Gastrocnemius medialis (tissue), 4 donors: Measurements from ENCODE around the gene CAPZA3. TPM values are rescaled to one million over a fixed set of nuclear protein-coding genes. Genes with fewer than 3 reads are reported as not detected.
"Not testable (repeated sequence)": the region's sequence is repeated elsewhere in the genome, so short reads cannot be mapped to it uniquely, and the experiment has no call there.

Experiments
- ATAC-seq, 2 donors: fragments of 150-250 bp; one replicate each; pipeline ENCODE4 v1.9.1; 2016
- DNase-seq, 2 donors: peaks; one replicate each; pipeline ENCODE4 v3.0.0-alpha.2; 2019
- H3K27ac ChIP-seq, 4 donors: fragments of 200-600 bp; sonication (generic); 1 replicate in 1 of 4; 2 replicates in 3 of 4; pipeline ENCODE4 v1.5.1; 2016 to 2018; ENCODE audit warnings: mild to moderate bottlenecking in 2 of 4, moderate library complexity in 1 of 4
- H3K27me3 ChIP-seq, 3 donors: fragments of 200-600 bp; sonication (generic) in 2 of 3; 1 replicate in 1 of 3; 2 replicates in 2 of 3; pipeline versions ENCODE4 v1.5.1 to v1.6.0; 2016 to 2019; ENCODE audit warnings: mild to moderate bottlenecking in 1 of 3, moderate library complexity in 1 of 3
- H3K36me3 ChIP-seq, 2 donors: fragments of 200-600 bp; sonication (generic) in 1 of 2; one replicate each; pipeline ENCODE4 v1.5.1; 2017 to 2018
- H3K4me1 ChIP-seq, 2 donors: fragments of 200-600 bp; sonication (generic) in 1 of 2; one replicate each; pipeline ENCODE4 v1.5.1; 2016 to 2017; ENCODE audit warnings: mild to moderate bottlenecking in 2 of 2
- H3K4me3 ChIP-seq, 4 donors: fragments of 200-600 bp; sonication (generic) in 3 of 4; 1 replicate in 1 of 4; 2 replicates in 3 of 4; pipeline ENCODE4 v1.5.1; 2016 to 2019; ENCODE audit warnings: mild to moderate bottlenecking in 2 of 4
- H3K9me3 ChIP-seq, 3 donors: fragments of 200-600 bp; sonication (generic) in 2 of 3; 1 replicate in 1 of 3; 2 replicates in 2 of 3; pipeline ENCODE4 v1.5.1; 2016 to 2019
- CTCF ChIP-seq, 5 experiments: fragments of 450-650 bp in 3 of 5; fragments of 200-600 bp in 2 of 5; sonication (generic) in 2 of 5; IDR thresholded peaks in 4 of 5; conservative IDR thresholded peaks in 1 of 5; 1 replicate in 4 of 5; 2 replicates in 1 of 5; pipeline ENCODE4 v1.5.1; 2016 to 2019; ENCODE audit warnings: antibody characterized with exemption in 5 of 5, mild to moderate bottlenecking in 3 of 5, moderate library complexity in 3 of 5
- POLR2A ChIP-seq, 2 donors: fragments of 450-650 bp; IDR thresholded peaks; one replicate each; pipeline ENCODE4 v1.6.1; 2017; ENCODE audit warnings: antibody characterized with exemption in 2 of 2, mild to moderate bottlenecking in 2 of 2, moderate library complexity in 2 of 2
- in situ Hi-C, 4 donors: fragments of 200-750 bp; cut with MboI; loops; one replicate each; pipeline versions ENCODE4 v1.15.0 to v1.8.0; 2017; ENCODE audit warnings: low sequenced_read_pairs in 4 of 4
- intact Hi-C: fragments of 100-400 bp; cut with DNase I; formaldehyde crosslinking; loops from one replicate; pipeline ENCODE4 v1.15.1; 2023; ENCODE audit warnings: low total_unique reads
- total RNA-seq, 4 donors: library from RNA; depleted of rRNA; stranded (reverse); fragments of >200 nt; gene quantifications; one replicate each; pipeline versions ENCODE4 v1.1.0 to v1.2.3, GENCODE V29; 2016

The CAPZA3 gene
- not detected for total RNA-seq

- Histone ChIP-seq H3K27ac (no peak within 1 kb of the TSS), H3K27me3 (no peaks in the 10 kb centered on the region), H3K9me3 (no peaks in the 10 kb centered on the region), H3K36me3 (no peaks in the 10 kb centered on the region), H3K4me3 (no peak within 1 kb of the TSS), H3K4me1 (no peaks in the 10 kb centered on the region)
- in situ Hi-C loops = no loop called here
- no peak for ATAC-seq
- no peak for TF ChIP-seq POLR2A (IDR thresholded peaks at IDR 0.05)
- no peak for TF ChIP-seq CTCF (IDR thresholded peaks at IDR 0.05 in 4 of 5, conservative IDR thresholded peaks at IDR 0.05 in 1 of 5)
- DNase-seq = no peak
- intact Hi-C loops = no loop called here
Measured at GRCh38 chr12:18737819-18738218, at the start of gene CAPZA3, which contains the start of gene PLCZ1. Gene CAPZA3 (plus strand): TSS chr12:18738119. CDS start chr12:18738269, 150 bp downstream. Gene PLCZ1 (minus strand): TSS chr12:18738012. CDS start chr12:18737371, 641 bp downstream.

GRCh38 chr12:18689771-18690170 lies 48.1 kb upstream of the CAPZA3 start:
- ATAC-seq (no peak), DNase-seq (no peak)
- no peak overlapping the region for H3K27ac ChIP-seq
- in situ Hi-C loops (no loop called here), intact Hi-C loops (no loop called here)
- H3K9me3 ChIP-seq = no peaks in the 10 kb centered on the region
- no peaks in the 10 kb centered on the region for H3K36me3 ChIP-seq
- TF ChIP-seq POLR2A (IDR thresholded peaks at IDR 0.05) (no peak), CTCF (IDR thresholded peaks at IDR 0.05 in 4 of 5, conservative IDR thresholded peaks at IDR 0.05 in 1 of 5) (no peak)
- H3K4me1 ChIP-seq = no peaks in the 10 kb centered on the region
- H3K4me3 ChIP-seq = no peak overlapping the region
- H3K27me3 ChIP-seq = no peaks in the 10 kb centered on the region

GRCh38 chr12:18690653-18691052 lies 47.3 kb upstream of the CAPZA3 start:
- ATAC-seq = no peak
- TF ChIP-seq CTCF (IDR thresholded peaks at IDR 0.05 in 4 of 5, conservative IDR thresholded peaks at IDR 0.05 in 1 of 5) = no peak
- no peak for TF ChIP-seq POLR2A (IDR thresholded peaks at IDR 0.05)

DNA sequence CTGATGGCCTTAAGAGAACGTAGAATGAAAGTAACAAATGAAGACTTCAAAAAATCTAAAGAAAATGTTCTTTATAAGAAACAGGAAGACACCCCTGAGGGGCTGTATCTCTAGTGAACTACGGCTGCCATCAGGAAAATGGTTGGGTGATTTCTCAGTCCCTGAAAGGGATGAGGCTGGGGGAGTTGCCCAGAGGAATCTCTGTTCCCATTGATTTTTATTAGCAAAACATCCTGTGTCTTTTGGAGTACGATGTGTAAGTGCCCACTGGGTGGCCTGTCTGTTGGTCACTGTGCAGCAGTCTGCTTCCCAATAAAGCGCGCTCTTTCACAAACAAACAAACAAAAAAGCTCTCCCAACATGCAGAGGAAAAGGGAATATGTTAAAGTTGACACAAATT lies 43.9 kb upstream of the CAPZA3 start:
- H3K27ac ChIP-seq, H3K27me3 ChIP-seq, H3K4me3 ChIP-seq, ATAC-seq, DNase-seq, H3K4me1 ChIP-seq, intact Hi-C loops, H3K36me3 ChIP-seq, H3K9me3 ChIP-seq, in situ Hi-C loops: not testable (repeated sequence)

More at GRCh38 chr12:18690653-18691052, 47.3 kb upstream of the CAPZA3 start:
- no peak for DNase-seq
- Histone ChIP-seq H3K27ac (no peak overlapping the region), H3K36me3 (no peaks in the 10 kb centered on the region), H3K27me3 (no peaks in the 10 kb centered on the region), H3K4me1 (no peaks in the 10 kb centered on the region), H3K9me3 (no peaks in the 10 kb centered on the region), H3K4me3 (no peak overlapping the region)
- in situ Hi-C loops (no loop called here), intact Hi-C loops (no loop called here)

- Histone ChIP-seq H3K27ac (no peak overlapping the region), H3K9me3 (no peaks in the 10 kb centered on the region), H3K36me3 (no peaks in the 10 kb centered on the region), H3K27me3 (no peaks in the 10 kb centered on the region), H3K4me1 (no peaks in the 10 kb centered on the region), H3K4me3 (no peak overlapping the region)
- DNase-seq (no peak), ATAC-seq (no peak)
- in situ Hi-C loops (no loop called here), intact Hi-C loops (no loop called here)
- TF ChIP-seq POLR2A (IDR thresholded peaks at IDR 0.05) (no peak), CTCF (IDR thresholded peaks at IDR 0.05 in 4 of 5, conservative IDR thresholded peaks at IDR 0.05 in 1 of 5) (no peak)
Measured at GRCh38 chr12:18696971-18697602, 40.8 kb upstream of the CAPZA3 start.
